GM12891 (cell line): ENCODE results near the gene BMP4.

Experiments
- DNase-seq: peaks from one replicate; pipeline ENCODE4 v3.0.0; 2011; ENCODE audit warnings: low spot score; ENCODE audit not compliant: insufficient read length
- FAIRE-seq: peaks from 2 replicates; lab custom pipeline; 2011; peaks lifted over from hg19 to GRCh38; lab: Jason Lieb, UNC
- PAX5 ChIP-seq: IDR thresholded peaks from 2 replicates; pipeline ENCODE4 v1.6.1; 2011; ENCODE audit warnings: low read length, moderate library complexity, mild to moderate bottlenecking; ENCODE audit not compliant: insufficient read depth, severe bottlenecking
- POLR2A ChIP-seq: IDR thresholded peaks from 2 replicates; pipeline ENCODE4 v1.6.1; 2011; ENCODE audit warnings: low read depth, low read length, control low read depth
- POLR2AphosphoS5 ChIP-seq: IDR thresholded peaks from 2 replicates; pipeline ENCODE4 v1.6.1; 2011; ENCODE audit warnings: low read depth, low read length, control low read depth
- POU2F2 ChIP-seq: IDR thresholded peaks from 2 replicates; pipeline ENCODE4 v1.6.1; 2011; ENCODE audit warnings: low read depth, mild to moderate bottlenecking, control low read depth, low read length, moderate library complexity
- SPI1 ChIP-seq: IDR thresholded peaks from 2 replicates; pipeline ENCODE4 v1.6.1; 2011; ENCODE audit warnings: low read depth, low read length, control low read depth
- TAF1 ChIP-seq: IDR thresholded peaks from 2 replicates; pipeline ENCODE4 v1.6.1; 2011; ENCODE audit warnings: low read depth, low read length, control low read depth

BMP4 gene

GRCh38 chr14:53963320-53964227, 6.9 kb upstream of the BMP4 start:
- TF ChIP-seq POLR2AphosphoS5, result no peak
- no peak for TF ChIP-seq PAX5
- no peak for TF ChIP-seq POU2F2
- TF ChIP-seq SPI1, result no peak
- TF ChIP-seq TAF1, result no peak
- no peak for TF ChIP-seq POLR2A
- no peak for DNase-seq
- FAIRE-seq, result no peak

- TF ChIP-seq PAX5, result no peak
- no peak for TF ChIP-seq POLR2AphosphoS5
- TF ChIP-seq TAF1, result no peak
- no peak for TF ChIP-seq POU2F2
- no peak for TF ChIP-seq SPI1
- TF ChIP-seq POLR2A, result no peak
- no peak for DNase-seq
- no peak for FAIRE-seq
Observed at GRCh38 chr14:53962953-53963319, 6.3 kb upstream of the BMP4 start.

GRCh38 chr14:53958628-53959027, 2.0 kb upstream of the BMP4 start:
- FAIRE-seq (no peak), DNase-seq (no peak)
- no peak for TF ChIP-seq POLR2A
- TF ChIP-seq TAF1, result no peak
- TF ChIP-seq PAX5, result no peak
- no peak for TF ChIP-seq POU2F2
- no peak for TF ChIP-seq POLR2AphosphoS5
- TF ChIP-seq SPI1, result no peak

GRCh38 chr14:53957739-53958138, 1.1 kb upstream of the BMP4 start:
- no peak for FAIRE-seq
- DNase-seq, result no peak
- no peak for TF ChIP-seq POLR2AphosphoS5
- TF ChIP-seq SPI1, result no peak
- TF ChIP-seq POU2F2, result no peak

- TF ChIP-seq TAF1, result no peak
- no peak for TF ChIP-seq POU2F2
- no peak for TF ChIP-seq POLR2A
- no peak for TF ChIP-seq SPI1
- no peak for TF ChIP-seq POLR2AphosphoS5
- no peak for TF ChIP-seq PAX5
- DNase-seq (no peak), FAIRE-seq (no peak)
Observed at GRCh38 chr14:53955671-53956426, 776 bp downstream of the BMP4 start.

GRCh38 chr14:53955229-53955556, 1.4 kb downstream of the BMP4 start:
- TF ChIP-seq TAF1, result no peak
- FAIRE-seq (no peak), DNase-seq (no peak)

- DNase-seq (no peak), FAIRE-seq (no peak)
- TF ChIP-seq POU2F2, result no peak
- no peak for TF ChIP-seq POLR2AphosphoS5
Observed at GRCh38 chr14:53954551-53955228, 1.9 kb downstream of the BMP4 start.

- no peak for FAIRE-seq
- no peak for TF ChIP-seq PAX5
- no peak for TF ChIP-seq POLR2AphosphoS5
- TF ChIP-seq TAF1, result no peak
- TF ChIP-seq POLR2A, result no peak
- no peak for TF ChIP-seq SPI1
- no peak for TF ChIP-seq POU2F2
- no peak for DNase-seq
Observed at GRCh38 chr14:53953828-53954550, 2.6 kb downstream of the BMP4 start.
